Cardiac muscle cell (in vitro differentiated cells and primary cell): Measurements from ENCODE around the gene ZNF138. TPM values are rescaled to one million over a fixed set of nuclear protein-coding genes. Genes with fewer than 3 reads are reported as not detected.

Experiments used
- DNase-seq, 2 donors: peaks; one replicate each; pipeline versions ENCODE4 v3.0.0 to v3.0.0-alpha.2; 2010 to 2017; ENCODE audit warnings: low read depth in 1 of 2, low spot score in 1 of 2
- H3K27ac ChIP-seq: fragments of 200-600 bp; sonication (generic); 2 replicates; pipeline ENCODE4 v1.5.1; 2016
- H3K27me3 ChIP-seq: fragments of 200-600 bp; sonication (generic); 2 replicates; pipeline ENCODE4 v1.6.0; 2016; ENCODE audit warnings: control low read depth
- H3K36me3 ChIP-seq: fragments of 200-600 bp; sonication (generic); 2 replicates; pipeline ENCODE4 v1.5.1; 2016; ENCODE audit warnings: control low read depth
- H3K4me1 ChIP-seq: fragments of 200-600 bp; sonication (generic); 2 replicates; pipeline ENCODE4 v1.8.1; 2017; ENCODE audit warnings: low read depth, mild to moderate bottlenecking, mixed run types
- H3K4me3 ChIP-seq: fragments of 200-600 bp; sonication (generic); 2 replicates; pipeline ENCODE4 v1.5.1; 2016; ENCODE audit warnings: mild to moderate bottlenecking
- H3K9me3 ChIP-seq: fragments of 200-600 bp; sonication (generic); 2 replicates; pipeline ENCODE4 v1.5.1; 2017; ENCODE audit warnings: low read depth, mild to moderate bottlenecking, control low read depth
- polyA plus RNA-seq: library from polyadenylated mRNA; unstranded; fragments of >200 nt; fragmentation: Nextera tagmentation; extraction: Ambion mirVana; gene quantifications from 2 replicates; pipeline ENCODE4 v1.2.1, GENCODE V29; 2016
- total RNA-seq: library from RNA; depleted of rRNA; stranded (reverse); fragments of >200 nt; gene quantifications from 2 replicates; pipeline ENCODE4 v1.2.3, GENCODE V29; 2016
- TF ChIP-seq, protein P1 (sequence below): IDR thresholded peaks from 2 replicates; pipeline ENCODE4 v1.5.1; 2012; ENCODE audit warnings: low read depth, mild to moderate bottlenecking, low read length

The ZNF138 gene
- total and polyA plus RNA-seq, 2 experiments from 2014 or later, result 10.1 to 18.3 TPM

DNA sequence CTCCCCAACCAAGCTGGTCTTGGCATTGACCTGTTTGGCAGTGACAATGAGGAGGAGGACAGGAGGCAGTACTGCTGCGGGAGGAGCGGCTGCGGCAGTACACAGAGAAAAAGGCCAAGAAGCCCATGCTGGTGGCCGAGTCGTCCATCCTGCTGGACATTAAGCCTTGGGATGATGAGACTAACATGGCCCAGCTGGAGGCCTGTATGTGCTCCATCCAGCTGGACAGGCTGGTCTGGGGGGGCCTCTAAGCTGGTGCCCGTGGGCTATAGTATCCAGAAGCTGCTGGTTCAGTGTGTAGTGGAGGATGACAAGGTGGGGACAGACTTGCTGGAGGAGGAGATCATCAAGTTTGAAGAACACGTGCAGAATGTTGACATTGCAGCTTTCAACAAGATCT lies 69.7 kb downstream of the ZNF138 start:
- Histone ChIP-seq H3K9me3 (no peaks in the 10 kb centered on the region), H3K4me1 (no peaks in the 10 kb centered on the region), H3K4me3 (no peak overlapping the region), H3K36me3 (no peaks in the 10 kb centered on the region), H3K27ac (no peak overlapping the region), H3K27me3 (no peaks in the 10 kb centered on the region)
- TF ChIP-seq, protein P1, sequence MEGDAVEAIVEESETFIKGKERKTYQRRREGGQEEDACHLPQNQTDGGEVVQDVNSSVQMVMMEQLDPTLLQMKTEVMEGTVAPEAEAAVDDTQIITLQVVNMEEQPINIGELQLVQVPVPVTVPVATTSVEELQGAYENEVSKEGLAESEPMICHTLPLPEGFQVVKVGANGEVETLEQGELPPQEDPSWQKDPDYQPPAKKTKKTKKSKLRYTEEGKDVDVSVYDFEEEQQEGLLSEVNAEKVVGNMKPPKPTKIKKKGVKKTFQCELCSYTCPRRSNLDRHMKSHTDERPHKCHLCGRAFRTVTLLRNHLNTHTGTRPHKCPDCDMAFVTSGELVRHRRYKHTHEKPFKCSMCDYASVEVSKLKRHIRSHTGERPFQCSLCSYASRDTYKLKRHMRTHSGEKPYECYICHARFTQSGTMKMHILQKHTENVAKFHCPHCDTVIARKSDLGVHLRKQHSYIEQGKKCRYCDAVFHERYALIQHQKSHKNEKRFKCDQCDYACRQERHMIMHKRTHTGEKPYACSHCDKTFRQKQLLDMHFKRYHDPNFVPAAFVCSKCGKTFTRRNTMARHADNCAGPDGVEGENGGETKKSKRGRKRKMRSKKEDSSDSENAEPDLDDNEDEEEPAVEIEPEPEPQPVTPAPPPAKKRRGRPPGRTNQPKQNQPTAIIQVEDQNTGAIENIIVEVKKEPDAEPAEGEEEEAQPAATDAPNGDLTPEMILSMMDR, result no peak
- DNase-seq, result no peak

DNA sequence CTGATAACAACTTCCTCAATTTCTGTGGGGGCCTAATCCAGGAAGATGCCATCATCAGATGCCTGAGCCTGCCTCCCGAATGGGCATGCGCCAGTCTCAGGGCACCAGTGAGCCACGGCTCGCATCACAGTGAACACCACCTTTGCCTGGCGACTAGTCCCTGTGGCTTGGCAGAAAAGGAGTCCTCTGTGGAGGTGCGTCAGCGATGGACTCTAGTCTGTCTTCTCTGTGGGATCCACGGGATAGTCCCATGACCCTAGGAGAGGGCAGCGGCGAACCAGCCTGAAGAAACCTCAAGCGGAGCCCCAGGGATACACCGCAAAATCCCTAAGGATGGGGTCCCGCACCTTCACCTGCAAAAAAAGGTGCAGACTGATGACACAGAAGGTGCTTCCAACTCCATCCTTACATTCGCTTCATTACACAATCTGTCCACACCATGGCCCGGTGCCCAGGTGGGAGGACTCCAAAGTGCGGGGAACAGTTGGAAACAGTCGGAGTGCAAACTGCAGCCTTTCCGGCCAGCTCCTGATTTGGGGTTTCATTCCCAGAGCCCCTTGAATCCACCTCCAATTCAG lies 73.7 kb downstream of the ZNF138 start:
- TF ChIP-seq, protein P1, result no peak
- DNase-seq, result no peak
- H3K4me1 ChIP-seq, result no peaks in the 10 kb centered on the region

DNA sequence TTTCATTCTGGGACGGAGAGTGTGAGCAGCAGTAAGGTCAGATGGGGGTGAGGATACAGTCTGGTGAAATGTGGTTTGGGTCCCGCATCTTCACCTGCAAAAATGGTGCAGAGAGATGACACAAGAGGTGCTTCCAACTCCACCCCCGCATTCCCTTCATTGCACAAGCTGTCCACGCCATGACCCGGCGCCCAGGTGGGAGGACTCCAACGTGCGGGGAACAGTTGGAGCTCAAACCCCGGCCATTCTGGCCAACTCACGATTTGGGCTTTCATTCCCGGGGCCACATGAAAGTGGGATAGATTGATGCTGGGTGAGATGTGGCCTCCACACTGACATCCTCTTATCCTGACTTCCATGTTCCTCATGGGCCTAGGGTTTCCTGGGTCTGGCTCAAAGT lies 74.3 kb downstream of the ZNF138 start:
- Histone ChIP-seq H3K9me3 (no peaks in the 10 kb centered on the region), H3K36me3 (no peaks in the 10 kb centered on the region), H3K27me3 (no peaks in the 10 kb centered on the region), H3K4me3 (no peak overlapping the region), H3K27ac (no peak overlapping the region), H3K4me1 (no peaks in the 10 kb centered on the region)
- TF ChIP-seq, protein P1, result no peak
- DNase-seq, result no peak

More for the DNA sequence above, 73.7 kb downstream of the ZNF138 start:
- Histone ChIP-seq H3K4me3 (no peak overlapping the region), H3K36me3 (no peaks in the 10 kb centered on the region), H3K27me3 (no peaks in the 10 kb centered on the region), H3K27ac (no peak overlapping the region), H3K9me3 (no peaks in the 10 kb centered on the region)

DNA sequence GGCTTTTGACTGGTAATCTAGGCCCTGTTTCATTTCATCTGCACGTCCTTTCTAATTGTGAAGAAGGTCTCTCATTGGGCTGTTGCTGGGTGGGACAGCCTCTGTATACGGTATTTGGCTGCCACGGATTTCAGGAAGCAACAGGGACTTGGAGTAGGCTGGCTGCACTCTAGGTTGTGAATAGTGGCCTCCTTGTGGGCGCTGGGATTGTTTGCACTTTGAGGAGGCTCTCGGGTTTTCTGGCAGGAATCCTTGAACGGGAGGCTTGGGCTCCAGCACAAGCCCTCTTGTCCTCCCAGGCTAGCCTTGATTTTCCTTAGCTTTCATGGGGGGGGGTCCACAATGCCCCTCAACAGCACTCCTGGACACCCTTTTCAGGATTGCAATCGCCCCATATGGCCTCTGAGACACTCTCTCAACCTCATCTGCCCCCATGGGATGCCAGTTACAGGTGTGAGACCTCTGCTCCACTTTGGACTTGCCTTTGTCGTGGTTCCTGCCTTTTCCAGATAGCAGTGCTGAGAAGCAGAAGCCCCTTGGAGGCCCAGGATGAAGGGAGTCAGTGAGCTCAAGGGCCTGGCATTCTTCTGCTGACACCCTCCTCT lies 75.0 kb downstream of the ZNF138 start:
- TF ChIP-seq, protein P1, result no peak
- Histone ChIP-seq H3K27me3 (no peaks in the 10 kb centered on the region), H3K36me3 (no peaks in the 10 kb centered on the region), H3K4me3 (no peak overlapping the region), H3K4me1 (no peaks in the 10 kb centered on the region), H3K27ac (no peak overlapping the region), H3K9me3 (no peaks in the 10 kb centered on the region)
- no peak for DNase-seq

DNA sequence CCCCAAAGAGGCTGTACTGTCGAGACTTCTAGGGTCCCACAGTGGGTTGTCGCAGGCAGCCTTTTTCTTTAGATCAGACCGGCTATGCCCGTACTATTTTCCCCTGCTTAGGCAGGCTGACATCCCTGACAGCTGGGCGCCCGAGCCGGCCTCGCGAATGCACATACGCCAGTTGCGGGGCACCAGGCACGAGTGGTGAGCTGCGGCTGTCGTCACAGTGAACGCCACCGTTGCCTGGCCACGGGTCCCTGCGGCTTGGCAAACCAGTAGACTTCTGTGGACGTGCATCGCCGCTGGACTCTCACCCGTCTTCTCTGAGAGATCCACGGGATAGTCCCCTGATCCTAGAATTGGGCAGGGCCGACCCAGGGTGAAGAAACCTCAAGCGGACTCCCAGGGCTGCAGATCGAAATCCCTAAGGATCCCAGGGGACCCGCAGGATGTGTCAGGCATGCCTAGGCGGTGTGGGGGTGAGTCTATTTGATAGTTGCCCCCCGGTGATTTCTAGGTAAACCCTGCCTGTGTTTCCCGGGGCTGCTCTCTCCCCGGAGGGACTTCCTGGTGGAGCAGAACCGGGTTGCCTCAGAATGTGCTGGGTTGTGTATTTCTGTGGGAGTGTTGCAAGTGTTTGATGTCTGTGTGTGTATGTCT lies 75.8 kb downstream of the ZNF138 start:
- TF ChIP-seq, protein P1, result no peak
- H3K36me3 ChIP-seq, result no peaks in the 10 kb centered on the region
- no peaks in the 10 kb centered on the region for H3K27me3 ChIP-seq
- H3K4me1 ChIP-seq, result no peaks in the 10 kb centered on the region
- no peak overlapping the region for H3K27ac ChIP-seq
- H3K4me3 ChIP-seq, result no peak overlapping the region
- H3K9me3 ChIP-seq, result no peaks in the 10 kb centered on the region
- DNase-seq, result no peak
